ENCODE results near the gene MAD2L2.

Gene MAD2L2

DNA sequence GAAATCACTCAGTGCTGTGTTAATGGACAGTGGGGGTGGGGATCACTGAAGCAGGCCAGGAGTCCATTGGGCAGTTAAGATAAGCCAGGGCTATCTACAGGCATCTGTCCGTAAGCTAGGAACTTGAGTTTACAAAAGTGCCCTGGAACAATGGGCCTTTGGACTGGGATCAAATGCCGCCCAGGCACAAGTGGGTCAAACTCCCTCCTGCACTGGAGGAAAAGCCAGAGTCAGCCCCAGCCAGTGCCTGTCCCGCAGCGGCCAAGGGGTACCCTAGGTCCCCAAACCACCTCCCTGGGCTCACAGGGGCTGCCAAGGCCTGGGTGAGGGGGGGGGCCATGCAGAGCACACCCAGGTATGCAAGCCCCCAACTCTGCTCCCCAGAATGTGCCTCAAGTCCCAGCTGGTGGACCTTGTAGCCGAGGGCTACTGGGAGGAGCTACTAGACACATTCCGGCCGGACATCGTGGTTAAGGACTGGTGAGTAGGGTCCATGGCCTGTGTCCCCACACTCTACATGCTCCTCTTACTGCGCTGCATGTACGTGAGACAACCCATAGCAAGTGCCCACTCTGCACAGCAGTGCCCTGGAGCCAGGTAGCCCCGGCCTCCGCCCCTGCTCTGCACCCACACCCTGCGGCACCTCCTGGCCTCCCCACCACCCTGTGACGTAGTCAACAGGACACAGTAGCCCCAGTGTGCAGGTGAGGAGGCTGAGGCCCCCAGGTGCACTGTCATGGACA lies 9.2 kb downstream of the MAD2L2 start:
- Histone ChIP-seq H3K27ac (ENCODE audit: low read length) (no peak overlapping the region), H2AFZ (ENCODE audit: low read depth, low read length) (no peak overlapping the region)
- no peak for TF ChIP-seq EZH2phosphoT487 (IDR thresholded peaks at IDR 0.05; ENCODE audit: low read depth)
- TF ChIP-seq CTCF (IDR thresholded peaks at IDR 0.05; ENCODE audit: low read depth, low read length): no peak

GRCh38 chr1:11671205-11671543 lies 9.8 kb downstream of the MAD2L2 start:
- H3K79me2 ChIP-seq (ENCODE audit: low read length): no peaks in the 10 kb centered on the region
- H4K20me1 ChIP-seq (ENCODE audit: insufficient read depth, low read length): no peaks in the 10 kb centered on the region
- TF ChIP-seq CTCF (IDR thresholded peaks at IDR 0.05; ENCODE audit: low read depth, low read length) (no peak), EZH2phosphoT487 (IDR thresholded peaks at IDR 0.05; ENCODE audit: low read depth) (no peak)
- no peak overlapping the region for H2AFZ ChIP-seq (ENCODE audit: low read depth, low read length)
- peaks cover 9% of the 10 kb centered on the region for H3K36me3 ChIP-seq (replicated peaks; ENCODE audit: low read depth, low read length)
- no peak overlapping the region for H3K9ac ChIP-seq (ENCODE audit: low read length)
- peak overlapping the region; percentile 54; the same call in 1 of the 2 replicates for H3K27ac ChIP-seq (ENCODE audit: low read length)
- no peak overlapping the region for H3K4me2 ChIP-seq (ENCODE audit: low read length)
- no peak overlapping the region for H3K4me3 ChIP-seq (ENCODE audit: low read length)
- H3K27me3 ChIP-seq (ENCODE audit: low read depth, low read length): no peaks in the 10 kb centered on the region
- H3K4me1 ChIP-seq (ENCODE audit: low read length): peaks cover 15% of the 10 kb centered on the region
- H3K9me3 ChIP-seq (ENCODE audit: insufficient read depth, low read length): no peaks in the 10 kb centered on the region

More for the DNA sequence above, 9.2 kb downstream of the MAD2L2 start:
- Histone ChIP-seq H3K9ac (ENCODE audit: low read length) (no peak overlapping the region), H3K4me2 (ENCODE audit: low read length) (no peak overlapping the region), H4K20me1 (ENCODE audit: insufficient read depth, low read length) (no peaks in the 10 kb centered on the region), H3K4me3 (ENCODE audit: low read length) (no peak overlapping the region), H3K9me3 (ENCODE audit: insufficient read depth, low read length) (no peaks in the 10 kb centered on the region), H3K36me3 (replicated peaks; ENCODE audit: low read depth, low read length) (peaks cover 9% of the 10 kb centered on the region), H3K79me2 (ENCODE audit: low read length) (no peaks in the 10 kb centered on the region), H3K4me1 (ENCODE audit: low read length) (peaks cover 15% of the 10 kb centered on the region), H3K27me3 (ENCODE audit: low read depth, low read length) (no peaks in the 10 kb centered on the region)

GRCh38 chr1:11670747-11671146 lies 10.2 kb downstream of the MAD2L2 start:
- peak overlapping the region; percentile 54 for H3K27ac ChIP-seq (ENCODE audit: low read length)
- H3K27me3 ChIP-seq (ENCODE audit: low read depth, low read length): no peaks in the 10 kb centered on the region
- no peaks in the 10 kb centered on the region for H3K79me2 ChIP-seq (ENCODE audit: low read length)
- peak overlapping the region; percentile 58 for H3K4me2 ChIP-seq (ENCODE audit: low read length)
- TF ChIP-seq CTCF (IDR thresholded peaks at IDR 0.05; ENCODE audit: low read depth, low read length) (no peak), EZH2phosphoT487 (IDR thresholded peaks at IDR 0.05; ENCODE audit: low read depth) (no peak)
- no peaks in the 10 kb centered on the region for H4K20me1 ChIP-seq (ENCODE audit: insufficient read depth, low read length)
- no peaks in the 10 kb centered on the region for H3K9me3 ChIP-seq (ENCODE audit: insufficient read depth, low read length)
- peak overlapping the region; percentile 6; the same call in 1 of the 2 replicates for H3K9ac ChIP-seq (ENCODE audit: low read length)
- H3K4me1 ChIP-seq (ENCODE audit: low read length): peaks cover 15% of the 10 kb centered on the region
- H2AFZ ChIP-seq (ENCODE audit: low read depth, low read length): no peak overlapping the region
- H3K4me3 ChIP-seq (ENCODE audit: low read length): no peak overlapping the region; the same call in 1 of the 2 replicates
- peaks cover 9% of the 10 kb centered on the region for H3K36me3 ChIP-seq (replicated peaks; ENCODE audit: low read depth, low read length)

DNA sequence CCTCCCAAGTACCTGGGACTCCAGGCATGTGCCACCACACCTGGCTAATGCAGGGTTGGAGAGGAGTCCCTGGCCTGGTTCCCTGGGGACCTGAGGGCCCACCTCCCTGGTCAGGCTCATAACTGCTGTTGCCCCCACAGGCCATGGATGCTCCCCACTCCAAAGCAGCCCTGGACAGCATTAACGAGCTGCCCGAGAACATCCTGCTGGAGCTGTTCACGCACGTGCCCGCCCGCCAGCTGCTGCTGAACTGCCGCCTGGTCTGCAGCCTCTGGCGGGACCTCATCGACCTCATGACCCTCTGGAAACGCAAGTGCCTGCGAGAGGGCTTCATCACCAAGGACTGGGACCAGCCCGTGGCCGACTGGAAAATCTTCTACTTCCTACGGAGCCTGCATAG lies 12.4 kb downstream of the MAD2L2 start:
- no peak overlapping the region for H3K9ac ChIP-seq (ENCODE audit: low read length)
- no peak for TF ChIP-seq CTCF (IDR thresholded peaks at IDR 0.05; ENCODE audit: low read depth, low read length)
- no peak for TF ChIP-seq EZH2phosphoT487 (IDR thresholded peaks at IDR 0.05; ENCODE audit: low read depth)
- no peak overlapping the region for H3K4me2 ChIP-seq (ENCODE audit: low read length)
- H2AFZ ChIP-seq (ENCODE audit: low read depth, low read length): no peak overlapping the region
- H3K36me3 ChIP-seq (replicated peaks; ENCODE audit: low read depth, low read length): peaks cover 9% of the 10 kb centered on the region
- no peak overlapping the region for H3K27ac ChIP-seq (ENCODE audit: low read length)
- H4K20me1 ChIP-seq (ENCODE audit: insufficient read depth, low read length): no peaks in the 10 kb centered on the region
- no peaks in the 10 kb centered on the region for H3K27me3 ChIP-seq (ENCODE audit: low read depth, low read length)
- no peaks in the 10 kb centered on the region for H3K79me2 ChIP-seq (ENCODE audit: low read length)
- no peaks in the 10 kb centered on the region for H3K9me3 ChIP-seq (ENCODE audit: insufficient read depth, low read length)
- peaks cover 15% of the 10 kb centered on the region for H3K4me1 ChIP-seq (ENCODE audit: low read length)
- no peak overlapping the region for H3K4me3 ChIP-seq (ENCODE audit: low read length)

Measured in OCI-LY3 (cell line).